B cell (primary cell): ENCODE data around the gene SIM1.

ENCODE experiments used
- EZH2 ChIP-seq: IDR thresholded peaks from 2 replicates; pipeline ENCODE4 v1.6.1; 2012; ENCODE audit warnings: borderline replicate concordance, low read depth, mild to moderate bottlenecking, moderate library complexity, low read length; ENCODE audit not compliant: insufficient read depth, poor library complexity, severe bottlenecking
- TF ChIP-seq, protein P1 (sequence below): fragments of 200-600 bp; IDR thresholded peaks from one replicate; pipeline ENCODE4 v1.8.0; 2022; ENCODE audit warnings: antibody characterized with exemption, mild to moderate bottlenecking

DNA sequence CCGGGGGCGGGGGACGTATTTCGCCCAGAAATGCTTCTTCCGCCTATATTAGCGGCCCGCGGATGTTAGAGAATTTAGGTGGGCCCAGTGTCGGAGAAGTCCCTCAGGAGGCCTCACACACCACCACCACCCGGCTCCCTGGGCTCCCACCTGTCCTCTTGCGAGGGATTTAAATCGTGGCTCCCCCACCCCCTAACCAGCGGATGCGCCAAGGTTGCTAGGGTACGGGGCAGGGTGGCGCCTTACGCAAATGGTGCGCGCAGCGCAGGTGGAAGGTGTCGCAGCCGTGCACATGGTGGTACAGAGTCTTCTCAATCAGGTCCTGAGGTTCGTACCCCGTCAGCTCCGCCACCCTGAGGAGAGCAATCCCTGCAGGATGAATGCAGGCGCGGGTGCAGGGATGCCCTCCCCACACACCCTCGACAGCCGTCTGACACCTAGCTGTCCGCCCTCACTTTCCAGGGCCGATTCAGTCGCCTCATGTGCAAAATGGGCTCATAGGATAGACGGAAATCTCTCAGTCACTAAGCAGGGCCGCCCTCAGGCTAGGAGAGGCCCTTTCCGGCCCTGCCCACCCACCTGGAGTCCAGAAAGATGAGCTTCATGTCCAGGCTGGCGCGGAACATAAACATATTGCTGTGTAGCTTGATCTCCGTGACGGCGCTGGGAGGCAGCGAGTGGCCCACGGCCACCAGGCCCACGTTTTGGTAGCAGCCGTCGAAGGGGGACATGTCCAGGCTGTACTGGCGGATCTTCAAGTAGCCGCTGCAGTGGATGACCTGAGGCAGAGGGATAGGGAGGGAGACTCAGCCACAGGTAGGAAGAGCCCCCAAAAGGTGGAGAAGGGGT is 16.6 kb downstream of the SIM1 start:
- TF ChIP-seq, protein P1, sequence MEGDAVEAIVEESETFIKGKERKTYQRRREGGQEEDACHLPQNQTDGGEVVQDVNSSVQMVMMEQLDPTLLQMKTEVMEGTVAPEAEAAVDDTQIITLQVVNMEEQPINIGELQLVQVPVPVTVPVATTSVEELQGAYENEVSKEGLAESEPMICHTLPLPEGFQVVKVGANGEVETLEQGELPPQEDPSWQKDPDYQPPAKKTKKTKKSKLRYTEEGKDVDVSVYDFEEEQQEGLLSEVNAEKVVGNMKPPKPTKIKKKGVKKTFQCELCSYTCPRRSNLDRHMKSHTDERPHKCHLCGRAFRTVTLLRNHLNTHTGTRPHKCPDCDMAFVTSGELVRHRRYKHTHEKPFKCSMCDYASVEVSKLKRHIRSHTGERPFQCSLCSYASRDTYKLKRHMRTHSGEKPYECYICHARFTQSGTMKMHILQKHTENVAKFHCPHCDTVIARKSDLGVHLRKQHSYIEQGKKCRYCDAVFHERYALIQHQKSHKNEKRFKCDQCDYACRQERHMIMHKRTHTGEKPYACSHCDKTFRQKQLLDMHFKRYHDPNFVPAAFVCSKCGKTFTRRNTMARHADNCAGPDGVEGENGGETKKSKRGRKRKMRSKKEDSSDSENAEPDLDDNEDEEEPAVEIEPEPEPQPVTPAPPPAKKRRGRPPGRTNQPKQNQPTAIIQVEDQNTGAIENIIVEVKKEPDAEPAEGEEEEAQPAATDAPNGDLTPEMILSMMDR: no peak
- no peak for TF ChIP-seq EZH2
